GM23338 (cell line): ENCODE data around the gene HEPACAM2. TPM values are rescaled to one million over a fixed set of nuclear protein-coding genes. Genes with fewer than 3 reads are reported as not detected.

Source experiments
- ATAC-seq: fragments of 200-7000 bp; cut with Tn5 transposase; 3 replicates; pipeline ENCODE4 v1.9.1; 2020
- DNase-seq: peaks from one replicate; pipeline ENCODE4 v3.0.0-alpha.2; 2015; ENCODE audit warnings: low spot score
- H2AFZ ChIP-seq: fragments of 200-600 bp; sonication (generic); 2 replicates; pipeline ENCODE4 v1.8.0; 2016; ENCODE audit warnings: antibody characterized with exemption, mild to moderate bottlenecking, moderate library complexity
- H3F3A ChIP-seq: fragments of 200-600 bp; sonication (generic); replicated peaks from 2 replicates; pipeline ENCODE4 v1.8.0; 2017; ENCODE audit warnings: antibody characterized with exemption, mixed run types, low read depth
- H3K27ac ChIP-seq: fragments of 200-600 bp; sonication (generic); 2 replicates; pipeline ENCODE4 v1.6.1; 2016; ENCODE audit warnings: low read depth
- H3K27me3 ChIP-seq: fragments of 200-600 bp; sonication (generic); 2 replicates; pipeline ENCODE4 v1.8.0; 2016; ENCODE audit warnings: mild to moderate bottlenecking, mixed run types, moderate library complexity; ENCODE audit not compliant: insufficient read depth
- H3K36me3 ChIP-seq: fragments of 200-600 bp; sonication (generic); 2 replicates; pipeline ENCODE4 v1.8.0; 2016; ENCODE audit warnings: mild to moderate bottlenecking; ENCODE audit not compliant: insufficient read depth
- H3K4me1 ChIP-seq: fragments of 200-600 bp; sonication (generic); 2 replicates; pipeline ENCODE4 v1.8.0; 2016; ENCODE audit warnings: mild to moderate bottlenecking, moderate library complexity; ENCODE audit not compliant: insufficient read depth
- H3K4me2 ChIP-seq: fragments of 200-600 bp; sonication (generic); 2 replicates; pipeline ENCODE4 v1.7.1; 2017; ENCODE audit warnings: mixed run types
- H3K4me3 ChIP-seq: fragments of 200-600 bp; sonication (generic); 2 replicates; pipeline ENCODE4 v1.6.1; 2016; ENCODE audit warnings: mixed run types
- H3K79me2 ChIP-seq: fragments of 200-600 bp; sonication (generic); replicated peaks from 2 replicates; pipeline ENCODE4 v1.8.0; 2017; ENCODE audit warnings: mild to moderate bottlenecking; ENCODE audit not compliant: insufficient read depth
- H3K9me2 ChIP-seq: fragments of 200-600 bp; sonication (generic); 2 replicates; pipeline ENCODE4 v1.8.0; 2017; ENCODE audit not compliant: insufficient read depth
- H4K20me1 ChIP-seq: fragments of 200-600 bp; sonication (generic); replicated peaks from 2 replicates; pipeline ENCODE4 v1.8.0; 2017; ENCODE audit warnings: mild to moderate bottlenecking; ENCODE audit not compliant: insufficient read depth
- H3K27ac Mint-ChIP-seq: 2 replicates; pipeline ENCODE4 v1.8.0; 2020; ENCODE audit warnings: inconsistent platforms, mild to moderate bottlenecking, moderate library complexity, mixed read lengths
- H3K27me3 Mint-ChIP-seq: 3 replicates; pipeline ENCODE4 v1.8.0; 2022; ENCODE audit warnings: low read depth, mild to moderate bottlenecking, moderate library complexity, mixed read lengths, inconsistent platforms; ENCODE audit not compliant: insufficient read depth, poor library complexity
- H3K36me3 Mint-ChIP-seq: 3 replicates; pipeline ENCODE4 v1.8.0; 2021; ENCODE audit warnings: low read depth, mild to moderate bottlenecking, inconsistent platforms, moderate library complexity, mixed read lengths
- H3K4me1 Mint-ChIP-seq: 3 replicates; pipeline ENCODE4 v1.8.0; 2020; ENCODE audit warnings: mild to moderate bottlenecking, inconsistent platforms, mixed read lengths
- H3K4me3 Mint-ChIP-seq: 3 replicates; pipeline ENCODE4 v1.8.0; 2021; ENCODE audit warnings: moderate library complexity, mild to moderate bottlenecking, inconsistent platforms, mixed read lengths
- H3K9me3 Mint-ChIP-seq: 3 replicates; pipeline ENCODE4 v1.8.0; 2020; ENCODE audit warnings: moderate library complexity, mild to moderate bottlenecking, inconsistent platforms, mixed read lengths
- JUNB ChIP-seq: IDR thresholded peaks from one replicate; pipeline ENCODE4 v1.6.1; 2016; ENCODE audit warnings: antibody characterized with exemption; ENCODE audit not compliant: unreplicated experiment
- polyA plus RNA-seq: library from polyadenylated mRNA; unstranded; fragments of >200 nt; fragmentation: Nextera tagmentation; extraction: Ambion mirVana; gene quantifications from 2 replicates; pipeline ENCODE4 v1.2.1, GENCODE V29; 2016
- total RNA-seq: library from RNA; depleted of rRNA; stranded (reverse); fragments of >200 nt; shearing (Covaris generic); gene quantifications from 2 replicates; pipeline ENCODE4 v1.2.3, GENCODE V29; 2014
- TF ChIP-seq, protein P1 (sequence below): IDR thresholded peaks from one replicate; pipeline ENCODE4 v1.6.1; 2018; ENCODE audit warnings: antibody characterized with exemption; ENCODE audit not compliant: unreplicated experiment
- TF ChIP-seq, protein P2 (sequence below): fragments of 250-450 bp; sonication (Bioruptor Pico); IDR thresholded peaks from 2 replicates; pipeline ENCODE4 v1.5.0; 2020; ENCODE audit warnings: mild to moderate bottlenecking, moderate library complexity

The HEPACAM2 gene
- total and polyA plus RNA-seq, 2 experiments from 2014 or later = not detected

DNA sequence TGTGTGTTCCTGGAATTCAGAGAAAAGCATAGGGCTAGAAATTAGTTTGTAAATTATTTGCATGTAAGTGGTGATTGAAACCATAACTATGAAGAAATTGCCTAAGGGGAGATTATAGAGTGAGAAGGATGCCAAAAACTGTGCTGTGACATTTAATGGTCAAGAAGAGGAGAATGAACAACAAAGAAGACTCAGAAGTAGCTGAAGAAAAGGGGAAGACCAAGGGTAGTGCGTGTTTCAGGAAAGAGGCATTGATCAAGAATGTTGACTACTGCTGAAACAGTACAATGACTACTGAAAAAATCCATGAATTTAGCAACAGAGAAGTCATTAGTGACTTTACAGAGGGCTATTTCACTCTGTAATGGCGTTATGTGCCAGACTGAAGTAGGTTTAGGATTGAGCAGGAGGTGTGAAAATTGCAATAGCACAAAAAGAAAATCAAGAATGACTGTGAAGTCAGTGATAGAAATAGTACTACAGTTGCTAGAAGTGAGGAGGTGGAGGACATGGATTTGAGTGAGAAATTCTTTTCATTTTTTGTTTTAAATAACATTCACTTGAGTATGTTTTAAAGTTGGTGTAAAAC is 49.2 kb downstream of the HEPACAM2 start:
- peaks cover 3% of the 10 kb centered on the region for H3K27me3 Mint-ChIP-seq
- no peaks in the 10 kb centered on the region for H3K4me1 ChIP-seq
- H3K9me3 Mint-ChIP-seq = peaks cover 12% of the 10 kb centered on the region
- H3K36me3 ChIP-seq = no peaks in the 10 kb centered on the region
- no peak for ATAC-seq
- no peaks in the 10 kb centered on the region for H4K20me1 ChIP-seq
- H3K27ac ChIP-seq = no peak overlapping the region
- H3F3A ChIP-seq = no peaks in the 10 kb centered on the region
- no peak overlapping the region for H2AFZ ChIP-seq
- peaks cover 14% of the 10 kb centered on the region for H3K9me2 ChIP-seq
- no peak overlapping the region for H3K4me3 Mint-ChIP-seq
- H3K79me2 ChIP-seq = no peaks in the 10 kb centered on the region
- DNase-seq = no peak
- H3K4me1 Mint-ChIP-seq = no peaks in the 10 kb centered on the region
- no peaks in the 10 kb centered on the region for H3K36me3 Mint-ChIP-seq
- H3K4me3 ChIP-seq = no peak overlapping the region
- H3K27me3 ChIP-seq = no peaks in the 10 kb centered on the region
- TF ChIP-seq, protein P1, sequence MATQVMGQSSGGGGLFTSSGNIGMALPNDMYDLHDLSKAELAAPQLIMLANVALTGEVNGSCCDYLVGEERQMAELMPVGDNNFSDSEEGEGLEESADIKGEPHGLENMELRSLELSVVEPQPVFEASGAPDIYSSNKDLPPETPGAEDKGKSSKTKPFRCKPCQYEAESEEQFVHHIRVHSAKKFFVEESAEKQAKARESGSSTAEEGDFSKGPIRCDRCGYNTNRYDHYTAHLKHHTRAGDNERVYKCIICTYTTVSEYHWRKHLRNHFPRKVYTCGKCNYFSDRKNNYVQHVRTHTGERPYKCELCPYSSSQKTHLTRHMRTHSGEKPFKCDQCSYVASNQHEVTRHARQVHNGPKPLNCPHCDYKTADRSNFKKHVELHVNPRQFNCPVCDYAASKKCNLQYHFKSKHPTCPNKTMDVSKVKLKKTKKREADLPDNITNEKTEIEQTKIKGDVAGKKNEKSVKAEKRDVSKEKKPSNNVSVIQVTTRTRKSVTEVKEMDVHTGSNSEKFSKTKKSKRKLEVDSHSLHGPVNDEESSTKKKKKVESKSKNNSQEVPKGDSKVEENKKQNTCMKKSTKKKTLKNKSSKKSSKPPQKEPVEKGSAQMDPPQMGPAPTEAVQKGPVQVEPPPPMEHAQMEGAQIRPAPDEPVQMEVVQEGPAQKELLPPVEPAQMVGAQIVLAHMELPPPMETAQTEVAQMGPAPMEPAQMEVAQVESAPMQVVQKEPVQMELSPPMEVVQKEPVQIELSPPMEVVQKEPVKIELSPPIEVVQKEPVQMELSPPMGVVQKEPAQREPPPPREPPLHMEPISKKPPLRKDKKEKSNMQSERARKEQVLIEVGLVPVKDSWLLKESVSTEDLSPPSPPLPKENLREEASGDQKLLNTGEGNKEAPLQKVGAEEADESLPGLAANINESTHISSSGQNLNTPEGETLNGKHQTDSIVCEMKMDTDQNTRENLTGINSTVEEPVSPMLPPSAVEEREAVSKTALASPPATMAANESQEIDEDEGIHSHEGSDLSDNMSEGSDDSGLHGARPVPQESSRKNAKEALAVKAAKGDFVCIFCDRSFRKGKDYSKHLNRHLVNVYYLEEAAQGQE = no peak
- TF ChIP-seq, protein P2, sequence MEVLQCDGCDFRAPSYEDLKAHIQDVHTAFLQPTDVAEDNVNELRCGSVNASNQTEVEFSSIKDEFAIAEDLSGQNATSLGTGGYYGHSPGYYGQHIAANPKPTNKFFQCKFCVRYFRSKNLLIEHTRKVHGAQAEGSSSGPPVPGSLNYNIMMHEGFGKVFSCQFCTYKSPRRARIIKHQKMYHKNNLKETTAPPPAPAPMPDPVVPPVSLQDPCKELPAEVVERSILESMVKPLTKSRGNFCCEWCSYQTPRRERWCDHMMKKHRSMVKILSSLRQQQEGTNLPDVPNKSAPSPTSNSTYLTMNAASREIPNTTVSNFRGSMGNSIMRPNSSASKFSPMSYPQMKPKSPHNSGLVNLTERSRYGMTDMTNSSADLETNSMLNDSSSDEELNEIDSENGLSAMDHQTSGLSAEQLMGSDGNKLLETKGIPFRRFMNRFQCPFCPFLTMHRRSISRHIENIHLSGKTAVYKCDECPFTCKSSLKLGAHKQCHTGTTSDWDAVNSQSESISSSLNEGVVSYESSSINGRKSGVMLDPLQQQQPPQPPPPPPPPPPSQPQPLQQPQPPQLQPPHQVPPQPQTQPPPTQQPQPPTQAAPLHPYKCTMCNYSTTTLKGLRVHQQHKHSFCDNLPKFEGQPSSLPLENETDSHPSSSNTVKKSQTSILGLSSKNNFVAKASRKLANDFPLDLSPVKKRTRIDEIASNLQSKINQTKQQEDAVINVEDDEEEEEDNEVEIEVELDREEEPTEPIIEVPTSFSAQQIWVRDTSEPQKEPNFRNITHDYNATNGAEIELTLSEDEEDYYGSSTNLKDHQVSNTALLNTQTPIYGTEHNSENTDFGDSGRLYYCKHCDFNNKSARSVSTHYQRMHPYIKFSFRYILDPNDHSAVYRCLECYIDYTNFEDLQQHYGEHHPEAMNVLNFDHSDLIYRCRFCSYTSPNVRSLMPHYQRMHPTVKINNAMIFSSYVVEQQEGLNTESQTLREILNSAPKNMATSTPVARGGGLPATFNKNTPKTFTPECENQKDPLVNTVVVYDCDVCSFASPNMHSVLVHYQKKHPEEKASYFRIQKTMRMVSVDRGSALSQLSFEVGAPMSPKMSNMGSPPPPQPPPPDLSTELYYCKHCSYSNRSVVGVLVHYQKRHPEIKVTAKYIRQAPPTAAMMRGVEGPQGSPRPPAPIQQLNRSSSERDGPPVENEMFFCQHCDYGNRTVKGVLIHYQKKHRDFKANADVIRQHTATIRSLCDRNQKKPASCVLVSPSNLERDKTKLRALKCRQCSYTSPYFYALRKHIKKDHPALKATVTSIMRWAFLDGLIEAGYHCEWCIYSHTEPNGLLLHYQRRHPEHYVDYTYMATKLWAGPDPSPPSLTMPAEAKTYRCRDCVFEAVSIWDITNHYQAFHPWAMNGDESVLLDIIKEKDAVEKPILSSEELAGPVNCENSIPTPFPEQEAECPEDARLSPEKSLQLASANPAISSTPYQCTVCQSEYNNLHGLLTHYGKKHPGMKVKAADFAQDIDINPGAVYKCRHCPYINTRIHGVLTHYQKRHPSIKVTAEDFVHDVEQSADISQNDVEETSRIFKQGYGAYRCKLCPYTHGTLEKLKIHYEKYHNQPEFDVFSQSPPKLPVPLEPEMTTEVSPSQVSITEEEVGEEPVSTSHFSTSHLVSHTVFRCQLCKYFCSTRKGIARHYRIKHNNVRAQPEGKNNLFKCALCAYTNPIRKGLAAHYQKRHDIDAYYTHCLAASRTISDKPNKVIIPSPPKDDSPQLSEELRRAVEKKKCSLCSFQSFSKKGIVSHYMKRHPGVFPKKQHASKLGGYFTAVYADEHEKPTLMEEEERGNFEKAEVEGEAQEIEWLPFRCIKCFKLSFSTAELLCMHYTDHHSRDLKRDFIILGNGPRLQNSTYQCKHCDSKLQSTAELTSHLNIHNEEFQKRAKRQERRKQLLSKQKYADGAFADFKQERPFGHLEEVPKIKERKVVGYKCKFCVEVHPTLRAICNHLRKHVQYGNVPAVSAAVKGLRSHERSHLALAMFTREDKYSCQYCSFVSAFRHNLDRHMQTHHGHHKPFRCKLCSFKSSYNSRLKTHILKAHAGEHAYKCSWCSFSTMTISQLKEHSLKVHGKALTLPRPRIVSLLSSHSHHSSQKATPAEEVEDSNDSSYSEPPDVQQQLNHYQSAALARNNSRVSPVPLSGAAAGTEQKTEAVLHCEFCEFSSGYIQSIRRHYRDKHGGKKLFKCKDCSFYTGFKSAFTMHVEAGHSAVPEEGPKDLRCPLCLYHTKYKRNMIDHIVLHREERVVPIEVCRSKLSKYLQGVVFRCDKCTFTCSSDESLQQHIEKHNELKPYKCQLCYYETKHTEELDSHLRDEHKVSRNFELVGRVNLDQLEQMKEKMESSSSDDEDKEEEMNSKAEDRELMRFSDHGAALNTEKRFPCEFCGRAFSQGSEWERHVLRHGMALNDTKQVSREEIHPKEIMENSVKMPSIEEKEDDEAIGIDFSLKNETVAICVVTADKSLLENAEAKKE (CRISPR knock-in tag) = no peak
- TF ChIP-seq JUNB = no peak
- no peak overlapping the region for H3K27ac Mint-ChIP-seq
- no peak overlapping the region for H3K4me2 ChIP-seq
